Keratinocyte (primary cell): ENCODE measurements around the gene ARMC9. TPM values are rescaled to one million over a fixed set of nuclear protein-coding genes. Genes with fewer than 3 reads are reported as not detected.

Source experiments
- DNase-seq: peaks from one replicate; pipeline ENCODE4 v3.0.0-alpha.2; 2011; ENCODE audit warnings: low read depth, missing footprints, low spot score
- FAIRE-seq: peaks from 2 replicates; lab custom pipeline; 2011; peaks lifted over from hg19 to GRCh38; lab: Jason Lieb, UNC
- H2AFZ ChIP-seq: 2 replicates; pipeline ENCODE4 v1.6.0; 2012; ENCODE audit warnings: low read length, control low read depth, inconsistent platforms; ENCODE audit not compliant: control insufficient read depth
- H3K27ac ChIP-seq: 2 replicates; pipeline ENCODE4 v1.5.1; 2011; ENCODE audit warnings: low read length; ENCODE audit not compliant: control insufficient read depth, insufficient read depth
- H3K27me3 ChIP-seq: 3 replicates; pipeline ENCODE4 v1.6.0; 2011; ENCODE audit warnings: low read length; ENCODE audit not compliant: control insufficient read depth, insufficient read depth; ENCODE audit errors: extremely low read depth
- H3K36me3 ChIP-seq, 2 experiments: 2 replicates in 1 of 2; 3 replicates in 1 of 2; pipeline ENCODE4 v1.5.1; 2011; ENCODE audit warnings: low read length in 2 of 2, mild to moderate bottlenecking in 1 of 2; ENCODE audit not compliant: control insufficient read depth in 2 of 2, insufficient read depth in 2 of 2; ENCODE audit errors: extremely low read depth in 1 of 2
- H3K4me1 ChIP-seq: 3 replicates; pipeline ENCODE4 v1.5.1; 2011; ENCODE audit warnings: low read length; ENCODE audit not compliant: control insufficient read depth, insufficient read depth; ENCODE audit errors: extremely low read depth
- H3K4me2 ChIP-seq: 3 replicates; pipeline ENCODE4 v1.6.0; 2011; ENCODE audit warnings: low read depth, low read length; ENCODE audit not compliant: control insufficient read depth, insufficient read depth; ENCODE audit errors: extremely low read depth
- H3K4me3 ChIP-seq, 3 experiments: fragments of 200-600 bp in 1 of 3; sonication (generic) in 1 of 3; 2 replicates in 2 of 3; 3 replicates in 1 of 3; pipeline ENCODE4 v1.5.1; 2011 to 2016; ENCODE audit warnings: low read length in 3 of 3, mild to moderate bottlenecking in 3 of 3, control low read depth in 2 of 3, inconsistent platforms in 1 of 3, low read depth in 1 of 3, mixed read lengths in 1 of 3, mixed run types in 1 of 3, moderate library complexity in 1 of 3; ENCODE audit not compliant: control insufficient read depth in 2 of 3, insufficient read depth in 2 of 3; ENCODE audit errors: extremely low read depth in 1 of 3
- H3K79me2 ChIP-seq: 2 replicates; pipeline ENCODE4 v1.6.0; 2012; ENCODE audit warnings: low read length; ENCODE audit not compliant: control insufficient read depth, insufficient read depth
- H3K9ac ChIP-seq: 3 replicates; pipeline ENCODE4 v1.6.0; 2011; ENCODE audit warnings: low read length; ENCODE audit not compliant: control insufficient read depth, insufficient read depth; ENCODE audit errors: extremely low read depth
- H3K9me1 ChIP-seq: 3 replicates; pipeline ENCODE4 v1.6.0; 2011; ENCODE audit warnings: low read length; ENCODE audit not compliant: control insufficient read depth, insufficient read depth; ENCODE audit errors: extremely low read depth
- H3K9me3 ChIP-seq: 2 replicates; pipeline ENCODE4 v1.5.1; 2012; ENCODE audit warnings: low read depth, low read length; ENCODE audit not compliant: control insufficient read depth
- H4K20me1 ChIP-seq: 3 replicates; pipeline ENCODE4 v1.6.0; 2011; ENCODE audit warnings: low read length; ENCODE audit not compliant: control insufficient read depth, insufficient read depth; ENCODE audit errors: extremely low read depth
- CTCF ChIP-seq, 3 experiments: IDR thresholded peaks in 1 of 3; conservative IDR thresholded peaks in 1 of 3; optimal IDR thresholded peaks in 1 of 3; 2 replicates in 2 of 3; 3 replicates in 1 of 3; pipeline versions ENCODE3 to v1.5.1; 2011; ENCODE audit warnings: low read length in 3 of 3, mild to moderate bottlenecking in 3 of 3, moderate library complexity in 2 of 3, control low read depth in 1 of 3, inconsistent platforms in 1 of 3; ENCODE audit not compliant: insufficient read depth in 2 of 3; ENCODE audit errors: extremely low read depth in 1 of 3
- EZH2 ChIP-seq: IDR thresholded peaks from one replicate; pipeline ENCODE4 v1.6.1; 2012; ENCODE audit warnings: inconsistent platforms, mild to moderate bottlenecking, low read length, moderate library complexity
- dilution Hi-C: fragments of 300-500 bp; cut with MboI; formaldehyde crosslinking; loops from one replicate; pipeline ENCODE4 v1.7.0; 2020; ENCODE audit warnings: low sequenced_read_pairs; ENCODE audit not compliant: extremely low pct_ligation_motif_present
- polyA plus RNA-seq, 5 experiments: library from polyadenylated mRNA; depleted of rRNA in 3 of 5; stranded (reverse) in 3 of 5; stranded (forward) in 1 of 5; unstranded in 1 of 5; fragments of >200 nt; gene quantifications; 1 replicate in 1 of 5; 2 replicates in 3 of 5; 3 replicates in 1 of 5; pipeline versions ENCODE4 v1.2.1 to v1.2.3, GENCODE V29; 2011 to 2012; ENCODE audit warnings: missing spikeins in 2 of 5, low read depth in 1 of 5, low replicate concordance in 1 of 5

Gene ARMC9
- polyA plus RNA-seq, 1 donor (not counting 4 experiments of a cell fraction or from before 2014, with no cell fraction given), result 16.2 TPM

- no peaks in the 10 kb centered on the region for H3K9me3 ChIP-seq
- H4K20me1 ChIP-seq, result no peaks in the 10 kb centered on the region
- TF ChIP-seq CTCF (optimal IDR thresholded peaks at IDR 0.05 in 1 of 3, IDR thresholded peaks at IDR 0.05 in 1 of 3, conservative IDR thresholded peaks at IDR 0.05 in 1 of 3; ENCODE audit: extremely low read depth in 1 of 3, insufficient read depth in 2 of 3, low read length in 3 of 3), result no peak
- no peak for TF ChIP-seq EZH2
Measured at GRCh38 chr2:231323316-231323715, 124.9 kb downstream of the ARMC9 start.

GRCh38 chr2:231325826-231326225, 127.4 kb downstream of the ARMC9 start:
- H3K9ac ChIP-seq, result no peak overlapping the region
- H3K4me2 ChIP-seq, result no peak overlapping the region
- no peaks in the 10 kb centered on the region for H3K4me1 ChIP-seq
- no peak overlapping the region for H3K27ac ChIP-seq
- DNase-seq (no peak), FAIRE-seq (no peak)
- TF ChIP-seq CTCF (optimal IDR thresholded peaks at IDR 0.05 in 1 of 3, IDR thresholded peaks at IDR 0.05 in 1 of 3, conservative IDR thresholded peaks at IDR 0.05 in 1 of 3; ENCODE audit: extremely low read depth in 1 of 3, insufficient read depth in 2 of 3, low read length in 3 of 3) (no peak), EZH2 (no peak)
- no peaks in the 10 kb centered on the region for H4K20me1 ChIP-seq
- no peaks in the 10 kb centered on the region for H3K9me3 ChIP-seq
- H3K27me3 ChIP-seq, result no peaks in the 10 kb centered on the region
- H3K9me1 ChIP-seq, result no peaks in the 10 kb centered on the region
- dilution Hi-C loops, result no loop called here
- H2AFZ ChIP-seq, result no peak overlapping the region
- H3K36me3 ChIP-seq, result no peaks in the 10 kb centered on the region
- no peaks in the 10 kb centered on the region for H3K79me2 ChIP-seq
- H3K4me3 ChIP-seq, result no peak overlapping the region

More at GRCh38 chr2:231323316-231323715, 124.9 kb downstream of the ARMC9 start:
- Histone ChIP-seq H3K4me1 (no peaks in the 10 kb centered on the region), H2AFZ (no peak overlapping the region), H3K9ac (no peak overlapping the region), H3K27me3 (no peaks in the 10 kb centered on the region), H3K79me2 (no peaks in the 10 kb centered on the region), H3K4me2 (no peak overlapping the region), H3K36me3 (no peaks in the 10 kb centered on the region), H3K4me3 (no peak overlapping the region), H3K9me1 (no peaks in the 10 kb centered on the region), H3K27ac (no peak overlapping the region)
- dilution Hi-C loops, result no loop called here
- DNase-seq, result no peak
- FAIRE-seq, result no peak
